Endothelial cell of umbilical vein (primary cell): ENCODE results near the gene HAX1. TPM values are rescaled to one million over a fixed set of nuclear protein-coding genes. Genes with fewer than 3 reads are reported as not detected.

ENCODE experiments used
- BruUV-seq: library from RNA; stranded (reverse); fragments of 400-500 nt; replicated peaks from 2 replicates; lab custom pipeline; 2021; lab: Mats Ljungman, UMichigan
- CTCF ChIA-PET: fragments of 300-600, 350-600 bp; sonication (Branson Sonifier 250); formaldehyde crosslinking; loops from one replicate; lab custom pipeline; 2021; ENCODE audit warnings: antibody characterized with exemption, inconsistent platforms; lab: Charles Lee
- POLR2A ChIA-PET: fragments of 300-600, 350-600 bp; sonication (Branson Sonifier 250); formaldehyde crosslinking; loops from one replicate; lab custom pipeline; 2021; ENCODE audit warnings: antibody characterized with exemption, inconsistent platforms; lab: Charles Lee
- DNase-seq: peaks from one replicate; pipeline ENCODE4 v3.0.0-alpha.2; 2011; ENCODE audit warnings: low read depth, low spot score
- FAIRE-seq: peaks from 2 replicates; lab custom pipeline; 2011; peaks lifted over from hg19 to GRCh38; lab: Jason Lieb, UNC
- H2AFZ ChIP-seq: 2 replicates; pipeline ENCODE4 v1.6.0; 2012; ENCODE audit warnings: low read depth, low read length, control low read depth, inconsistent platforms
- H3K27ac ChIP-seq: 2 replicates; pipeline ENCODE4 v1.5.1; 2011; ENCODE audit warnings: low read depth, mild to moderate bottlenecking, control low read depth, low read length, moderate library complexity; ENCODE audit not compliant: insufficient read depth
- H3K27me3 ChIP-seq, 2 experiments: 2 replicates each; pipeline versions ENCODE4 v1.6.0 to v1.6.1; 2011; ENCODE audit warnings: low read length in 2 of 2, mixed read lengths in 1 of 2; ENCODE audit not compliant: control insufficient read depth in 2 of 2, insufficient read depth in 2 of 2
- H3K36me3 ChIP-seq, 2 experiments: 2 replicates in 1 of 2; 3 replicates in 1 of 2; pipeline ENCODE4 v1.5.1; 2011; ENCODE audit warnings: low read length in 2 of 2, mild to moderate bottlenecking in 1 of 2, moderate library complexity in 1 of 2; ENCODE audit not compliant: control insufficient read depth in 2 of 2, insufficient read depth in 2 of 2; ENCODE audit errors: extremely low read depth in 1 of 2
- H3K4me1 ChIP-seq: 3 replicates; pipeline ENCODE4 v1.5.1; 2011; ENCODE audit warnings: mild to moderate bottlenecking, low read length; ENCODE audit not compliant: control insufficient read depth, insufficient read depth; ENCODE audit errors: extremely low read depth
- H3K4me2 ChIP-seq: 2 replicates; pipeline ENCODE4 v1.6.1; 2011; ENCODE audit warnings: low read length, control low read depth, mixed read lengths; ENCODE audit not compliant: insufficient read depth
- H3K4me3 ChIP-seq, 3 experiments: fragments of 200-600 bp in 1 of 3; sonication (generic), shearing (Covaris generic) in 1 of 3; replicated peaks in 1 of 3; 2 replicates each; pipeline ENCODE4 v1.5.1; 2011 to 2016; ENCODE audit warnings: control low read depth in 3 of 3, low read length in 3 of 3, mild to moderate bottlenecking in 2 of 3, inconsistent platforms in 1 of 3, low read depth in 1 of 3, moderate library complexity in 1 of 3; ENCODE audit not compliant: insufficient read depth in 1 of 3
- H3K79me2 ChIP-seq: 2 replicates; pipeline ENCODE4 v1.6.0; 2012; ENCODE audit warnings: low read length, inconsistent platforms; ENCODE audit not compliant: control insufficient read depth, insufficient read depth
- H3K9ac ChIP-seq: replicated peaks from 2 replicates; pipeline ENCODE3; 2011; ENCODE audit warnings: low read length, control low read depth; ENCODE audit not compliant: insufficient read depth; ENCODE audit errors: extremely low read depth
- H3K9me1 ChIP-seq: replicated peaks from 3 replicates; pipeline ENCODE4 v1.6.0; 2011; ENCODE audit warnings: mild to moderate bottlenecking, low read length; ENCODE audit not compliant: control insufficient read depth, insufficient read depth; ENCODE audit errors: extremely low read depth
- H3K9me3 ChIP-seq: replicated peaks from 2 replicates; pipeline ENCODE4 v1.5.1; 2012; ENCODE audit warnings: low read length, inconsistent platforms; ENCODE audit not compliant: control insufficient read depth, insufficient read depth
- H4K20me1 ChIP-seq: replicated peaks from 2 replicates; pipeline ENCODE3; 2011; ENCODE audit warnings: mild to moderate bottlenecking, low read length; ENCODE audit not compliant: control insufficient read depth, insufficient read depth; ENCODE audit errors: extremely low read depth
- CTCF ChIP-seq, 2 donors: IDR thresholded peaks; 1 replicate in 1 of 2; 2 replicates in 1 of 2; pipeline ENCODE4 v1.5.1; 2011; ENCODE audit warnings: low read length in 2 of 2, mild to moderate bottlenecking in 2 of 2, moderate library complexity in 2 of 2, control low read depth in 1 of 2, inconsistent platforms in 1 of 2, low read depth in 1 of 2; ENCODE audit not compliant: insufficient read depth in 1 of 2; ENCODE audit errors: extremely low read depth in 1 of 2
- EZH2 ChIP-seq: IDR thresholded peaks from 2 replicates; pipeline ENCODE4 v1.6.1; 2012; ENCODE audit warnings: borderline replicate concordance, low read depth, mild to moderate bottlenecking, moderate library complexity, low read length, inconsistent platforms; ENCODE audit not compliant: severe bottlenecking
- FOS ChIP-seq: IDR thresholded peaks from 2 replicates; pipeline ENCODE4 v1.6.1; 2011; ENCODE audit warnings: mild to moderate bottlenecking, low read length, moderate library complexity, borderline replicate concordance; ENCODE audit not compliant: insufficient read depth
- MAX ChIP-seq: IDR thresholded peaks from 2 replicates; pipeline ENCODE4 v1.6.1; 2011; ENCODE audit not compliant: insufficient read depth, insufficient read length
- POLR2AphosphoS5 ChIP-seq: IDR thresholded peaks from 2 replicates; pipeline ENCODE4 v1.6.1; 2012; ENCODE audit warnings: low read depth, mild to moderate bottlenecking, control low read depth, low read length, moderate library complexity; ENCODE audit not compliant: insufficient read depth
- dilution Hi-C: fragments of 300-500 bp; cut with MboI; formaldehyde crosslinking; loops from one replicate; pipeline ENCODE4 v1.15.0; 2019; ENCODE audit warnings: low sequenced_read_pairs; ENCODE audit not compliant: extremely low pct_ligation_motif_present
- intact Hi-C: fragments of 100-400 bp; cut with micrococcal nuclease; formaldehyde crosslinking; loops from one replicate; pipeline ENCODE4 v1.10.0; 2022
- polyA plus RNA-seq, 4 experiments: library from polyadenylated mRNA; depleted of rRNA in 3 of 4; stranded (reverse) in 3 of 4; unstranded in 1 of 4; fragments of >200 nt; gene quantifications; 2 replicates each; pipeline versions ENCODE4 v1.2.1 to v1.2.3, GENCODE V29; 2011 to 2012; ENCODE audit warnings: missing spikeins in 1 of 4
- total RNA-seq: library from RNA; stranded (reverse); gene quantifications from 2 replicates; pipeline ENCODE4 v1.2.3, GENCODE V29; 2021

Gene HAX1
- total and polyA plus RNA-seq, 2 donors (not counting 3 experiments of a cell fraction or from before 2014, with no cell fraction given) = 78.4 to 95.3 TPM

GRCh38 chr1:154240294-154240833 is 32.1 kb upstream of the HAX1 start:
- ChIA-PET POLR2A (no interaction called here), CTCF (interaction anchor here (0.6 kb wide), 1 partner anchor 355 kb away, joined by 3 read pairs; no protein-coding TSS in a partner anchor)
- H4K20me1 ChIP-seq = no peaks in the 10 kb centered on the region
- DNase-seq (no peak), FAIRE-seq (no peak)
- H3K4me1 ChIP-seq = no peaks in the 10 kb centered on the region
- dilution Hi-C loops = no loop called here
- H2AFZ ChIP-seq = no peak overlapping the region
- H3K79me2 ChIP-seq = peaks cover 37% of the 10 kb centered on the region
- intact Hi-C loops = no loop called here
- no peaks in the 10 kb centered on the region for H3K9me3 ChIP-seq
- H3K27me3 ChIP-seq = no peaks in the 10 kb centered on the region
- H3K27ac ChIP-seq = no peak overlapping the region
- no peaks in the 10 kb centered on the region for H3K9me1 ChIP-seq
- peaks cover 24 to 47% of the 10 kb centered on the region in 2 experiments for H3K36me3 ChIP-seq
- no peak overlapping the region for H3K9ac ChIP-seq
- no peak overlapping the region for H3K4me2 ChIP-seq
- BruUV-seq = no TSS peak
- TF ChIP-seq EZH2 (no peak), CTCF (IDR thresholded peaks at IDR 0.05; ENCODE audit: extremely low read depth in 1 of 2, insufficient read depth in 1 of 2, low read depth in 1 of 2, low read length in 2 of 2) (no peak), MAX (no peak), FOS (no peak), POLR2AphosphoS5 (no peak)
- no peak overlapping the region for H3K4me3 ChIP-seq
